ENCODE data around the gene TAS2R40.
A peak's percentile ranks its signal among the peaks of the same experiment; 100 is the strongest.

TAS2R40 gene

DNA sequence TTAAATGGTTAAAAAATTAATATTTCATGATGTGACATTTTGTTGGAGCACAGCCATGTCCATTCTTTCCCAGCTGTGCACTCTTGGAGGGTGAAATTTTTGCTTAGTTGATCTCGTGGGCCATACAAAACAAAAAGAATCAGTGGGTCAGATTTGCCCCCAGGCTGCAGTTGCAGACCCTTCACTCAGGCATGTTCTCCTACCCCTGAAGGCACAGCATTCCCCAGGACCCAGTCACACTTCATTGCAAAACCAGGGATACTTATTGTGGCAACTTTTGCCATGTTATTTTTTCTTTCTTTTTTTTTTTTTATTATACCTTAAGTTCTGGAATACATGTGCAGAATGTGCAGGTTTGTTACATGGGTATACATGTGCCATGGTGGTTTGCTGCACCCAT lies 6.0 kb downstream of the TAS2R40 start:
- no peaks in the 10 kb centered on the region for H3K9me3 Mint-ChIP-seq
- DNase-seq = no peak
- H3K27me3 Mint-ChIP-seq (ENCODE audit: low read depth, poor library complexity) = peaks cover 17% of the 10 kb centered on the region
- H3K4me1 Mint-ChIP-seq = peaks cover 28% of the 10 kb centered on the region
- H3K4me3 Mint-ChIP-seq = no peak overlapping the region
- H3K36me3 Mint-ChIP-seq (ENCODE audit: low read depth) = no peaks in the 10 kb centered on the region
- TF ChIP-seq, protein P1, sequence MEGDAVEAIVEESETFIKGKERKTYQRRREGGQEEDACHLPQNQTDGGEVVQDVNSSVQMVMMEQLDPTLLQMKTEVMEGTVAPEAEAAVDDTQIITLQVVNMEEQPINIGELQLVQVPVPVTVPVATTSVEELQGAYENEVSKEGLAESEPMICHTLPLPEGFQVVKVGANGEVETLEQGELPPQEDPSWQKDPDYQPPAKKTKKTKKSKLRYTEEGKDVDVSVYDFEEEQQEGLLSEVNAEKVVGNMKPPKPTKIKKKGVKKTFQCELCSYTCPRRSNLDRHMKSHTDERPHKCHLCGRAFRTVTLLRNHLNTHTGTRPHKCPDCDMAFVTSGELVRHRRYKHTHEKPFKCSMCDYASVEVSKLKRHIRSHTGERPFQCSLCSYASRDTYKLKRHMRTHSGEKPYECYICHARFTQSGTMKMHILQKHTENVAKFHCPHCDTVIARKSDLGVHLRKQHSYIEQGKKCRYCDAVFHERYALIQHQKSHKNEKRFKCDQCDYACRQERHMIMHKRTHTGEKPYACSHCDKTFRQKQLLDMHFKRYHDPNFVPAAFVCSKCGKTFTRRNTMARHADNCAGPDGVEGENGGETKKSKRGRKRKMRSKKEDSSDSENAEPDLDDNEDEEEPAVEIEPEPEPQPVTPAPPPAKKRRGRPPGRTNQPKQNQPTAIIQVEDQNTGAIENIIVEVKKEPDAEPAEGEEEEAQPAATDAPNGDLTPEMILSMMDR (IDR thresholded peaks at IDR 0.05) = no peak
- no peak overlapping the region for H3K27ac Mint-ChIP-seq

DNA sequence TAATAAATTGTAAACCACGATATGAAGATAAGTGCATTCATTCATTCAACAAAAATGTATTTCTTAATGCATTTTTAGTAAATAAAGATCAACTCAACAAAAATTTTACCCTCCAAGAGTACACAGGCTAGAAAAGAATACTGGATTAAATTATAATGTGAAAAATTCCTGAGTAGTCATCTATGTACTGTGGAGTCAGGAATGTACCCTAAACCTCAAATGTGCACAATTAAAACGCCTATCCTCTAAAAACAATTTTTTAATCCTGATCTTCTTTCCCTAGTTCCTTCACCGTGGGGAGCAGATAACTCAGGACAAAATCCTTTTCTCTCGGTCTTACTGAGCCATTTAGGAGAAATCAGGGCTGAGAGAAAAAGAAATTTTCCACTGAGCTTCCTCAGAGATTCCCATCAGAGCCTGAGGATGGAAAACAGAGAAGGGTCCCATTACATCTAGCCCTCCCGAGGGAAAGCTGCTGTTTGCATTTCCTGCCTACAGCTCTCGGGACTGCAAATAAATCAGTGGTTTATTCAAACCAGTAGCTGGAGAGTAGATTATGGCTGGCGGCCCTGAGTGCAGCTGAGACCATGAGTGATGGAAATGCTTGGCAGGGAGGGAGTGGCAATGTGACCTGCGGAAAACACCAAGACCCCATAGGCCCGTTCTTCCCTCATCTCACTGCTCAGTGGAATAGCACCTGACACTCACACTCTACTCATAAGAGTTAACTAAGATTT lies 7.4 kb downstream of the TAS2R40 start:
- H3K36me3 Mint-ChIP-seq (ENCODE audit: low read depth) = no peaks in the 10 kb centered on the region
- H3K4me3 Mint-ChIP-seq = no peak overlapping the region
- TF ChIP-seq, protein P1 (IDR thresholded peaks at IDR 0.05) = no peak
- H3K9me3 Mint-ChIP-seq = peaks cover 11% of the 10 kb centered on the region
- H3K4me1 Mint-ChIP-seq = peaks cover 28% of the 10 kb centered on the region
- peak; percentile 57 for DNase-seq
- H3K27ac Mint-ChIP-seq = no peak overlapping the region
- peaks cover 17% of the 10 kb centered on the region for H3K27me3 Mint-ChIP-seq (ENCODE audit: low read depth, poor library complexity)

GRCh38 chr7:143230602-143231457 lies 9.0 kb downstream of the TAS2R40 start:
- no peak overlapping the region for H3K4me3 Mint-ChIP-seq
- TF ChIP-seq, protein P1 (IDR thresholded peaks at IDR 0.05) = no peak
- H3K36me3 Mint-ChIP-seq (ENCODE audit: low read depth) = no peaks in the 10 kb centered on the region
- DNase-seq = no peak
- peaks cover 22% of the 10 kb centered on the region for H3K27me3 Mint-ChIP-seq (ENCODE audit: low read depth, poor library complexity)
- H3K9me3 Mint-ChIP-seq = peaks cover 21% of the 10 kb centered on the region
- H3K27ac Mint-ChIP-seq = no peak overlapping the region
- H3K4me1 Mint-ChIP-seq = peaks cover 28% of the 10 kb centered on the region

DNA sequence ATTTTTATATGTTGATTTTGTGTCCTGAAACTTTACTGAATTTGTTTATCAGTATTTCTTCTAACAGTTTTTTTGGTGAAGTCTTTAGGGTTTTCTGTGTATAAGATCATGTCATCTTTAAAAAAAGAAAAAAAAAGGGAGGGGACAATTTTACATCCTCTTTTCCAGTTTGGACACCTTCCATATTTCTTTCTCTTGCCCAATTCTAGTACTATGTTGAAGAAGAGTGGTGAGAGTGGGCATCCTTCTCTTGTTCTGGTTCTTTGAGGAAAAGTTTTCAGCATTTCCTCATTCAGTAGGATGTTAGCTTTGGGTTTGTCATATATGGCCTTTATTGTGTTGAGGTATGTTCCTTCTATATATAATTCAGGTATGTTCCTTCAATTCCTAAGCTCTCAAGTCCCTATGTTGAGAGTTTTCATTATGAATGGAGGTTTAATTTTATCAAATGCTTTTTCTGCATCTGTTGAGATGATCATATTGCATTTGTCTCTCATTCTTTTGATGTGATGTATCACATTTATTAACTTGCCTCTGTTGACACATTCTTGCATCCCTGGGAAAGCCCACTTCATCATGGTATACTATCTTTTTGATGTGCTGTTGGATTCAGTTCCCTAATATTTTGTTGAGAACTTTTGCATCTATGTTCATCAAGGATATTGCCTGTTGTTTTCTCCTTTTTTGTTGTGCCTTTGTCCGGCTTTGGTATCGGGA lies 12.1 kb downstream of the TAS2R40 start:
- H3K4me1 Mint-ChIP-seq = peaks cover 5% of the 10 kb centered on the region
- H3K36me3 Mint-ChIP-seq (ENCODE audit: low read depth) = peaks cover 13% of the 10 kb centered on the region
- no peak overlapping the region for H3K27ac Mint-ChIP-seq
- peaks cover 45% of the 10 kb centered on the region for H3K9me3 Mint-ChIP-seq
- H3K4me3 Mint-ChIP-seq = no peak overlapping the region
- TF ChIP-seq, protein P1 (IDR thresholded peaks at IDR 0.05) = no peak
- H3K27me3 Mint-ChIP-seq (ENCODE audit: low read depth, poor library complexity) = peaks cover 26% of the 10 kb centered on the region
- no peak for DNase-seq

DNA sequence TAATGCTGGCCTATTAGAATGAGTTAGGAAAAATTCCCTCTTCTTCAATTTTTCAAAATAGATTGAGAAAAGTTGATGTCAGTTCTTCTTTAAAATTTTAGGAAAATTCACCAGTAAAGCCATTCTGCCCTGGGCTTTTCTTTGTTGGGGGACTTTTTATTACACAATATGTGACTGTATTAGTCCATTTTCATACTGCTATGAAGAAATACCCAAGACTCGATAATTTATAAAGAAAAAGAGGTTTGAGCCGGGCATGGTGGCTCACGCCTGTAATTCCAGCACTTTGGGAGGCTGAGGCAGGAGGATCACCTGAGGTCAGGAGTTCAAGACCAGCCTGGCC lies 12.7 kb downstream of the TAS2R40 start:
- Mint-ChIP-seq H3K27me3 (ENCODE audit: low read depth, poor library complexity) (peaks cover 29% of the 10 kb centered on the region), H3K27ac (no peak overlapping the region)

More for the DNA sequence above, 12.7 kb downstream of the TAS2R40 start:
- Mint-ChIP-seq H3K9me3 (peaks cover 47% of the 10 kb centered on the region), H3K36me3 (ENCODE audit: low read depth) (peaks cover 13% of the 10 kb centered on the region), H3K4me1 (no peaks in the 10 kb centered on the region), H3K4me3 (no peak overlapping the region)
- DNase-seq = no peak
- TF ChIP-seq, protein P1 (IDR thresholded peaks at IDR 0.05) = no peak
